ENCODE data around the gene FTO.
"Not testable (repeated sequence)": the region's sequence is repeated elsewhere in the genome, so short reads cannot be mapped to it uniquely, and the experiment has no call there.

Gene FTO

GRCh38 chr16:53703590-53704444 is at the start of gene FTO, which contains the start of gene RPGRIP1L:
FTO (plus strand) TSS chr16:53704156.
RPGRIP1L (minus strand) TSS chr16:53703859; CDS start chr16:53700723, 3,136 bp downstream.
- DNase-seq = peak; percentile 87 to 96

- no peak for DNase-seq
These were observed 49.0 kb upstream of the FTO start for GRCh38 chr16:53654946-53655345.

GRCh38 chr16:53662072-53662471 is 41.9 kb upstream of the FTO start:
- no peak for DNase-seq

- no peak for DNase-seq
These were observed 39.1 kb upstream of the FTO start for GRCh38 chr16:53664724-53665345.

- no peak for DNase-seq
These were observed 37.1 kb upstream of the FTO start for GRCh38 chr16:53666786-53667415.

- no peak for DNase-seq
These were observed 35.1 kb upstream of the FTO start for GRCh38 chr16:53668869-53669268.

- DNase-seq = no peak
These were observed 31.5 kb upstream of the FTO start for GRCh38 chr16:53672461-53672860.

GRCh38 chr16:53673189-53673588 is 30.8 kb upstream of the FTO start:
- DNase-seq = no peak

GRCh38 chr16:53678155-53678554 is 25.8 kb upstream of the FTO start:
- DNase-seq = no peak

GRCh38 chr16:53678756-53679343 is 25.1 kb upstream of the FTO start:
- DNase-seq = no peak

- DNase-seq = no peak
These were observed 23.2 kb upstream of the FTO start for GRCh38 chr16:53680756-53681155.

GRCh38 chr16:53681354-53681753 is 22.6 kb upstream of the FTO start:
- no peak for DNase-seq

GRCh38 chr16:53685334-53685733 is 18.6 kb upstream of the FTO start:
- DNase-seq = not testable (repeated sequence)

GRCh38 chr16:53686710-53687109 is 17.2 kb upstream of the FTO start:
- no peak for DNase-seq

- DNase-seq = no peak
These were observed 14.3 kb upstream of the FTO start for GRCh38 chr16:53689636-53690035.

GRCh38 chr16:53690771-53691170 is 13.2 kb upstream of the FTO start:
- DNase-seq = no peak

GRCh38 chr16:53692146-53692545 is 11.8 kb upstream of the FTO start:
- no peak for DNase-seq

GRCh38 chr16:53693320-53693719 is 10.6 kb upstream of the FTO start:
- DNase-seq = no peak

GRCh38 chr16:53695070-53695469 is 8.9 kb upstream of the FTO start:
- DNase-seq = no peak

GRCh38 chr16:53698271-53698670 is 5.7 kb upstream of the FTO start:
- DNase-seq = not testable (repeated sequence)

GRCh38 chr16:53704445-53704813 is 473 bp downstream of the FTO start:
- DNase-seq = no peak

GRCh38 chr16:53707671-53708070 is 3.7 kb downstream of the FTO start:
- no peak for DNase-seq

GRCh38 chr16:53708490-53708889 is 4.5 kb downstream of the FTO start:
- no peak for DNase-seq

- DNase-seq = no peak
These were observed 7.4 kb downstream of the FTO start for GRCh38 chr16:53711390-53711789.

Measured in NCI-H446 (cell line).